BJ (cell line): ENCODE results near the gene PTPRR. TPM values are rescaled to one million over a fixed set of nuclear protein-coding genes. Genes with fewer than 3 reads are reported as not detected.

Experiments used
- CTCF ChIA-PET: fragments of 350-600 bp; formaldehyde crosslinking; extraction: SDS; loops from one replicate; lab custom pipeline; 2021; ENCODE audit warnings: antibody characterized with exemption, inconsistent platforms; lab: Yijun Ruan, JAX
- POLR2A ChIA-PET: fragments of 300-600 bp; sonication (Branson Sonifier 250); formaldehyde crosslinking; extraction: SDS; loops from one replicate; lab custom pipeline; 2021; ENCODE audit warnings: antibody characterized with exemption; lab: Charles Lee
- DNase-seq: peaks from one replicate; pipeline ENCODE4 v3.0.0-alpha.2; 2011; ENCODE audit warnings: low read depth
- H3K27me3 ChIP-seq: 2 replicates; pipeline ENCODE4 v1.6.0; 2011; ENCODE audit warnings: low read length; ENCODE audit not compliant: control insufficient read depth, insufficient read depth
- H3K36me3 ChIP-seq: 2 replicates; pipeline ENCODE4 v1.5.1; 2011; ENCODE audit warnings: low read length; ENCODE audit not compliant: control insufficient read depth, insufficient read depth
- H3K4me3 ChIP-seq: 2 replicates; pipeline ENCODE4 v1.5.1; 2011; ENCODE audit warnings: low read depth, mild to moderate bottlenecking, control low read depth, low read length
- CTCF ChIP-seq: IDR thresholded peaks from 2 replicates; pipeline ENCODE4 v1.5.1; 2011; ENCODE audit warnings: low read depth, mild to moderate bottlenecking, control low read depth, inconsistent platforms, low read length, moderate library complexity; ENCODE audit not compliant: insufficient read depth
- polyA plus RNA-seq: library from polyadenylated mRNA; depleted of rRNA; stranded (reverse); fragments of >200 nt; gene quantifications from 2 replicates; pipeline ENCODE4 v1.2.3, GENCODE V29; 2011

PTPRR gene
- polyA plus RNA-seq, 1 experiment, result 0.40 TPM

DNA sequence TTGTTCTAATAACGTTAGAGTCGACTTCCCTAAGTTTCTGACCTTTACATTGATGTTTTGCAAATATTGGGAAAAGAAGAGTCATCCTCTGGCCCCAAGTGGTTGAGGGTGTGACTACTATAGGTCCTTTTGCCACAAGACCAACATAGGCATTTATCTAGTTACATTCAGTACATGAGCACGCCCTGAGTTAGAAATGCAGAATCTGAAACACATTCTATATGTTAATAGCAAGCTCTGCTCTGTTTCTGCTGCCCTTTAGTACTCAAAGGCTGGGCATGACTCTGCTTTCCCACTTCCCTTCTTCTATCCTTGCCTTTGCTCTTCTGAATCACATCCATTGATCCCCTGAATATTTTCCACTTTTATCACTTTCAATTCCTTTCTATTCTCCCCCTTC is 168.2 kb downstream of the PTPRR start:
- POLR2A ChIA-PET, result no interaction called here
- CTCF ChIA-PET, result no interaction called here
- H3K36me3 ChIP-seq, result no peaks in the 10 kb centered on the region
- DNase-seq, result no peak
- no peaks in the 10 kb centered on the region for H3K27me3 ChIP-seq
- H3K4me3 ChIP-seq, result no peak overlapping the region
- no peak for TF ChIP-seq CTCF

DNA sequence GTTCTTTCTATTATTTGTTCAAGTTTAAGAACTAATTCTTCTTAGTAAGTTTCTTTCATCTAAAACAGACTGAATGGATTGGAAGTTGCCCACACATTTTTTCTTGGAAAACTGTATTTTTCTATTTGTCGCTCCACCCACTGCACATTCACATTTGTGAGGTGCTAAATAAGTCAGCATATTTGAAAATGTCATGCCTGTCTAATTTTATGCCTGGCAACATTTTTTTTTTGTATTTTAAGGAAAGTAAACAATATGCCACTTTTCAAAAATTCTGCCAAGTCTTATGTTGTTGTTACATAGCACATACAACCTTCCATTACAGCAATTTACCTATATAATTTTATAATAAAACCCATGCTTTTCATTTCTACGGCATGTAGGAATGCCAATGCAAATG is 170.6 kb downstream of the PTPRR start:
- Histone ChIP-seq H3K4me3 (no peak overlapping the region), H3K36me3 (no peaks in the 10 kb centered on the region), H3K27me3 (no peaks in the 10 kb centered on the region)
- no peak for TF ChIP-seq CTCF
- ChIA-PET CTCF (no interaction called here), POLR2A (no interaction called here)
- no peak for DNase-seq

- CTCF ChIA-PET, result no interaction called here
- TF ChIP-seq CTCF, result no peak
- H3K27me3 ChIP-seq, result no peaks in the 10 kb centered on the region
- no peak for DNase-seq
- no peak overlapping the region for H3K4me3 ChIP-seq
- POLR2A ChIA-PET, result no interaction called here
- H3K36me3 ChIP-seq, result no peaks in the 10 kb centered on the region
Measured at GRCh38 chr12:70748809-70749208, 171.7 kb downstream of the PTPRR start.

DNA sequence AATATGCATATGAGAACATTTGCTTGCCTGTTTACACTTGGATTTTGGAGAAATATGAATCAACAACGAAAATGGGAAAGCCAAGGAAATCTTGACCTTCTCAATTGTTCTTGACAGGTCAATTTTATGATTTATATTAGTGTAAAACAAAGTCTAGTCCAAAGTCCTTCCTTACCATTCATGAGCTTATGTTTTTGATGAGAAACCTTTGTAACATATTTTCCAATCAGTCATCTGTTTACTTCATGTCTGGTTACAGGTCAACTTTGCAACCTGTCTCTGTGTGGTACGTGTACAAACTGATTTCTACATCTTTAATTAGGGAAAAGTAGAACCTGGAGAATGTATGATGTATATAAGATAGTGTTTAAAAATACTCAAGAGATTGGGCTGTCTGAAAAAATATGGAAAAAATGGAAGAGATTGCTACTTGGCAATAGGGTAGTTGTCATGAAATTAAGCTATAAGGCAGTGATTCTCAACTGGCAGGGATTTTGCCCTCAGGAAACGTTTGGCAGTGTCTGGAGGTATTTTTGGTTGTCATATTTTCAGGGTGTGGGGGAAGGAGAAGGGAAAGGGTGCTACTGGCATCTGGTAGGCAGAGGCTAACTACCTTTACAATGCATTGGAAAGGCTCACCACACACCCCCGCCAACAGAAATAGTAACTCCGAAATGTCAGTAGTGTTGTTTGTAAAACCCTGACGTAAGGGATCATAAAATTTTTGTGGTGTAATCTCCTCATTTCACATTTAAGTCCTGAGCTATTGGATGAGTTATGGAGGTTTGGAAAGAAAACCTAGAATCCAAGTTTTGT is 172.9 kb downstream of the PTPRR start:
- CTCF ChIA-PET, result interaction anchor here (0.7 kb wide), 1 partner anchor 18 kb away, joined by 3 read pairs; no protein-coding TSS in a partner anchor

GRCh38 chr12:70745048-70745447 is 175.5 kb downstream of the PTPRR start:
- Histone ChIP-seq H3K36me3 (no peaks in the 10 kb centered on the region), H3K4me3 (no peak overlapping the region), H3K27me3 (no peaks in the 10 kb centered on the region)
- TF ChIP-seq CTCF, result no peak
- ChIA-PET POLR2A (no interaction called here), CTCF (no interaction called here)
- no peak for DNase-seq

More for the DNA sequence above, 172.9 kb downstream of the PTPRR start:
- Histone ChIP-seq H3K36me3 (no peaks in the 10 kb centered on the region), H3K27me3 (no peaks in the 10 kb centered on the region), H3K4me3 (no peak overlapping the region)
- TF ChIP-seq CTCF, result no peak
- no peak for DNase-seq
- POLR2A ChIA-PET, result interaction anchor here (0.6 kb wide), 1 partner anchor 53 kb away, joined by 3 read pairs; no protein-coding TSS in a partner anchor
